HG03064 (cell line): ENCODE results near the gene NDNF.

ENCODE experiments used
- ATAC-seq: cut with Tn5 transposase; IDR thresholded peaks from one replicate; pipeline ENCODE4 v1.9.1; 2021; ENCODE audit warnings: low read depth; ENCODE audit not compliant: unreplicated experiment

Gene NDNF, protein sequence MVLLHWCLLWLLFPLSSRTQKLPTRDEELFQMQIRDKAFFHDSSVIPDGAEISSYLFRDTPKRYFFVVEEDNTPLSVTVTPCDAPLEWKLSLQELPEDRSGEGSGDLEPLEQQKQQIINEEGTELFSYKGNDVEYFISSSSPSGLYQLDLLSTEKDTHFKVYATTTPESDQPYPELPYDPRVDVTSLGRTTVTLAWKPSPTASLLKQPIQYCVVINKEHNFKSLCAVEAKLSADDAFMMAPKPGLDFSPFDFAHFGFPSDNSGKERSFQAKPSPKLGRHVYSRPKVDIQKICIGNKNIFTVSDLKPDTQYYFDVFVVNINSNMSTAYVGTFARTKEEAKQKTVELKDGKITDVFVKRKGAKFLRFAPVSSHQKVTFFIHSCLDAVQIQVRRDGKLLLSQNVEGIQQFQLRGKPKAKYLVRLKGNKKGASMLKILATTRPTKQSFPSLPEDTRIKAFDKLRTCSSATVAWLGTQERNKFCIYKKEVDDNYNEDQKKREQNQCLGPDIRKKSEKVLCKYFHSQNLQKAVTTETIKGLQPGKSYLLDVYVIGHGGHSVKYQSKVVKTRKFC

DNA sequence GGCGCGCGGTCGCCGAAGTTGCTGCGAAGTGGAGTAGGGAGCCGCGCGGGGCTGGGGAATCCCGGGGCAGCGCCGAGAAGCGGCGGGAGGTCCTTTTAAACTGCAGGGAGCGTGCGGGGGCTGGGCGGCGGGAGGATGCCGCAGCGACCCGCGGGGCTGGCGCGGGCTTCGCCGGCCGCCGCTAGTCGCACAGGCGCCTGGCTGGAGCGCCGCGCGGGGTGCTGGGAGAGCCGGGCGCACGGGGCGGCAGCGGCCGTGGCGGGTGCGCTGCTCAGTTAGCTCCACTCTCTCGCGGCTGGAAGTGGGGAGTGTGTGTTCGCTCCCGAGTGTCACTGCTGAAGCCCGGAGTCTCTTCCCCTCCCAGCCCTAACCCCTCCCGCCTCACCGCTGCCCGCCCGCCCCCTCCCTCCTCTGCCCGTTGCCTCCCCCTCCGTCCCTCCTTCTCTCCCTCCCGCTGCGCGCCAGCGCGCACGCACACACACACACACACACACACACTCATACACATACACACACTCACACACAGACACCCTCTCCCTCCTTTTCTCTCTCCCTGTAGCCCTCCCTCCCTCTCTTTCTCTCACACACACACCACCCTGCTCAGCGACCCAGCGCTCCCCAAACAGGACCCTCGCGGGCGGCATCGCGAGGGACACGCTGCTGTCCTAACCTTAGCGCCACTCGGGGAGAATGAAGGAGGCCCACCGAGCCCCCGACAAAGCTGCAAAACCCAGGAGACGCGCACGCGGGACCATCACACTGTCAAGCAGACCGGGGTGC lies at the start of gene NDNF:
Gene NDNF, minus strand, starts transcription at position 312 of the 780 bp plus-strand sequence. CDS start 26,698 bp downstream, outside the sequence.
- no peak for ATAC-seq

DNA sequence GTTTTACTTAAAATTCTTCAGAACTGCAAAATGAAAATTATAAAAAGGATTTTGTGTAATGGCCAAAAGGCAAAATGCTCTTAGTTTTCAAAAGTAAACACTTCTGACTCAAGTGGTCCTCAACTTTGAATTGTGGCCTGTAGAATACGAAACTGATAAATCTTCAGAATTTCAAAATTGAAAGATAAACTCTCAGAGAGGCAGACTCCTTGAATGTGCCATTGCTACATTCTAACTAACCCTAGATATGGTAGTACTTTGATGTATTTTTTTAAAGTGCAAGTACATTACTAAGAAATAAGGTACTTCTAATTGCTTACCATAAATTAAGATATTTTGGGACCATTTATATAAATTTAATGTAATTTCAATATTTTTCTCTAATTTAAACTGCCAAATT lies 47.4 kb upstream of the NDNF start:
- ATAC-seq, result no peak

DNA sequence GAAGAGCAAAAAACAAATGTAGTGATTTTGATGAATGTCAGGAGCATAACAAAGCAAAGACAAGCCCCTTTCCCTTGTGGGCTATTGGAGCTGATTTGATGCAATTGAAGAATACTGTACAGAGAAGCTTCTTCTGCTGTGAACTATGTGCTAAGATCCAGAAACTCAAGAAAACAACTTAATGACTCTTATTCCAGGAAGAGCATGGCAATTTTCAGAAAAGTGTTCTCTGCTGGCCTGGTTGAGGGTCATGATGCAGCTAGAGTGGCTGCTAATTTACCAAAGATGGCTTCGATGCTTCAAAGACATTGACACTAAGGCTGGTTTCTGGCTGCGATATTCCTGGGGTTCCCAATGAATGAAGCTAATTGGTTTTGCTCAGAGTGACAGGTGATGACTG lies 46.0 kb upstream of the NDNF start:
- no peak for ATAC-seq

DNA sequence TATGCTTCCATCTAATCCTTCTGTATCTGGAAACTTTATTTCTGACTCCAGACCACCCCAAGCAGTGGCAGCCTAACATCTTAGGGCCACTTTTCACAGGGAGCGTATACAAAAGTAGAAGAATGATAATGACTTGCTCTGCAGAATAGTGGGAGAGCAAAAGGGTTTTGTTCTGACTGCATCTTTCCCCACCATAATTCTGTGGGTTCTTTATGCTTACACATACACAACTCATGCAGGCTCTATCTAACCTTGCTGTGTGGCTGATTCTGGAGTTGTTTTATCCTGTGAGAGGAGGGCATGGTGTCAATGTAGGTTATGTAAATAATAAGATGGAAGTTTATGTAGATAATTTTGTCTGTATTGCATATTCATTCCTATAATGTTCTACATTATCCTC lies 42.4 kb upstream of the NDNF start:
- no peak for ATAC-seq

DNA sequence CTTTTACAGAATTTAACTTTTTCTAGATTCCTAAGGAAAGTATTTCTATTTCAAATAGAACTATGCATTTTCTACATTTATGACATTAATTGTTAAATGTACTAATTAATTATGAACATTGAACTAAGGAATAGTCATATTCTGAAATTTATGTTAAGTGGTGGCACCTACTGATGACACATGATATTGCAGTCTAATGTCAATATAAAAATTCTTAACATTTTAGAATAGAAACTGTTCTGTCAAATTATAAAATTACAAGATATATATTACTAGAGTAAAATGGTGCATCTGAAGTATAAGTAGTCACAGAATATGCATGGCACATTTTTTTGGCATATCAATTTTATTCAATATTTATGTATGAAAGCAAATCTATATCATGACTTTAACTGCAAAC lies 40.2 kb upstream of the NDNF start:
- ATAC-seq, result no peak

DNA sequence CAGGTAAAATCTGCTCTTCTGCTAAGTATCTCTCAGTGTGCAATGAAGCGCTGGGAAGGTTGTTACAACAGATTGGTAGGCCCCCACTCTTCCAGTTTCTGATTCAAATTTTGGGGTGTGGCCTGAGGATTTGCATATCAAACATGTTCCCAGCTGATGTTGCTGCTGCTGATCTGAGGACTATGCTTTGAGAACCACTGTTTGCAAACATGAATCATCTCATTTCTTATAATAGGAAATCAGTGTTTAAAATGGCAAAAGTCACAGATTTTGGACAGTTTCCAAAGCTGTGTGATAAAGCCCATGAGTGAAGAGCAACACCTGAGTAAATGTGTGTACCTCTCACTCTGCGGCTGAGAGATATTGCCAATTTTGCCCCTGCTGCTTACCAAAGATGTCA lies 36.2 kb upstream of the NDNF start:
- no peak for ATAC-seq

DNA sequence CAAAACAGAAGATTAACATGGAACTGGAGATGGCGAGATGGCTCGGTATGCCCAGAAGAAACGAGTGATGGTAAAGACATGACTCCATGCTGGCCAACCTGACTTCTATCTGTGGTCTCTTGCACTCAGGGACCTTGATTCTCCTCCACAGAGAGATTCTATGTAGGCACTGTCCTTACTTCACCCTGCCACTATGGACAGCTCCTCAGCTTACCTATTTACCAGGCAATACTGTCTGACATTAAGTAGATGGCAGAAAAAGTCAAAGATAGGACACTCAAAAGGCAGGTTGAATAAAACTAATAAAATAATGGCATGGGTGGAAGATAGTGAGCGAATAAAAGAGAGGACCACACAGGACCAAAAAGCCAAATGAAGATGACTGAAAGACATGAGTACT lies 35.2 kb upstream of the NDNF start:
- no peak for ATAC-seq

DNA sequence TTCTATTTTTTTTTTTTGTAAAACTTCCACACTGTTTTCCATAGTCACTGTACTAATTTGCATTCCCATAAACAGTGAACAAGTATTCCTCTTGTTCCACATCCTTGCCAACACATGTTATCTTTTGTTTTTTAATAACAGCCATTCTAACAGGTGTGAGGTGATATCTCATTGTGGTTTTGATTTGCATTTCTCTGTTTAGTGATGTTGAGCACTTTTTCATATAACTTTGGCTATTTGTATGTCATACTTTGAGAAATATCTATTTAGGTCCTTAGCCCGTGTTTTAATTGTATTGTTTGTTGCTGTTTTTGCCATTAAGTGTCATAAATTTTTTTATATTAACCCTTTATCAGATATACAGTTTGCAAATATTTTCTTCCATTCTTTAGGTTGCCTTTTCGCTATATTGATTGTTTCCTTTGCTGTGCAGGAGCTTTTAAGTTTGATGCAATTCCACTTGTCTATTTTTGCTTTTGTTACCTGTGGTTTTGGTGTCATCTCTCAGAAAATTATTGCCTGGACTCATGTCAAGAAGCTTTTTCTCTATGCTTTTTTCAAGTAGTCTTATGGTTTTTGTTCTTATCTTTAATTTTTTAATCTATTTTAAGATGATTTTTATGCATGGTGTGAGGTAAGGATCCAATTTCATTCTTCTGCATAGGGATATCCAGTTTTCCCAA lies 27.9 kb upstream of the NDNF start:
- no peak for ATAC-seq

DNA sequence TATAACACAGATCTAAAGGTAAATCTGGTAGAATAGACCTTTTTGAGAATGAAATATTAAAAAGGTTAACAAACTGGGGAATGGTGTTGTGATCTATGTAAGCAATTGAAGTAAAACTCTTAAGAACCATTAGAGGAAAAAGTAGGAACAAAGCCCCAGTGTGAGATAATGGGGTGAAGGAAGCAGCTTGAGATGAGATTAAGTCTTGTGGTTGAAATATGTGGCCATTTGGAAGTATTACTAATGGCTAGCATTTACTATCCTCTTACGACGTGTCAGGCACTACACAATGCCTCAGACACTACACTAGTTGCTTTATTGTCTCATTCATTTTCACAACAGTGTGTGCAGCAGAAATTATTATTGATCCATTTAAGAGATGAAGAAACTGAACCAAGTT lies 25.9 kb upstream of the NDNF start:
- no peak for ATAC-seq

DNA sequence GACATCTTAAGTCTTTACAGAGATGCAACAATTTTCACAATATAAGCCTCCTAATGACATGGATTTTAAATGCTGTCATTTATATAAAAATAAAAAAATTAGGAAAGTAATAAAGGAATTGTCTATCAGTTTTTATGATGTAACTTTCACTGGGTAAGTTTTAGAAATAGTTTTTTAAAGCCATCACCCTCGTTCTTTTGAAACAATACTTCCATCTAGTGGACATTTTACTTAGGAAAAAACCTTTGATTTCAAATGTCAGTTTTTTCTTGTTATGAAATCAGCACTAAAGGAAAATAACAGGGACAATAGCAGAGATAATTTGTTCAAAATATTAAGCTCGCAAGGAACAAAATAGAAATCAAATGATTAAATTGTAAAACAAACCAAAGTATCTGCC lies 24.3 kb upstream of the NDNF start:
- no peak for ATAC-seq

DNA sequence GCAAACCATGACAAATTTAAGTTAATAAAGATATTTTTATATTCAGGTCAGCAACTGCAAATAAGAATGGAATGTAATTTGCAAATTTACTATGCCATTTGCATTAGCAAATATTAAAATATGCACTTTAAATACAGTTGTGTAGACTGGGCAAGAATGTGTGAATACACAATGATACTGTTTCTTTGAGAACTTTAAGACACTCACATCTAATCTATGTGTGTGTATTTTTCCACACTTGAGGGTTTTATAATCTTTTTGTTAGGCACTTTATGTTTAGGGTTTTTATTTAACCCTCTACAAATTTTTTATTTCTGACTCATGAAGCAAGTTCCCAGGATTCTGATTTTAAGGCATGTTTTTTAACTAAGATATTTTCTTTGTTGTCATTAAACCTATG lies 23.9 kb upstream of the NDNF start:
- no peak for ATAC-seq

DNA sequence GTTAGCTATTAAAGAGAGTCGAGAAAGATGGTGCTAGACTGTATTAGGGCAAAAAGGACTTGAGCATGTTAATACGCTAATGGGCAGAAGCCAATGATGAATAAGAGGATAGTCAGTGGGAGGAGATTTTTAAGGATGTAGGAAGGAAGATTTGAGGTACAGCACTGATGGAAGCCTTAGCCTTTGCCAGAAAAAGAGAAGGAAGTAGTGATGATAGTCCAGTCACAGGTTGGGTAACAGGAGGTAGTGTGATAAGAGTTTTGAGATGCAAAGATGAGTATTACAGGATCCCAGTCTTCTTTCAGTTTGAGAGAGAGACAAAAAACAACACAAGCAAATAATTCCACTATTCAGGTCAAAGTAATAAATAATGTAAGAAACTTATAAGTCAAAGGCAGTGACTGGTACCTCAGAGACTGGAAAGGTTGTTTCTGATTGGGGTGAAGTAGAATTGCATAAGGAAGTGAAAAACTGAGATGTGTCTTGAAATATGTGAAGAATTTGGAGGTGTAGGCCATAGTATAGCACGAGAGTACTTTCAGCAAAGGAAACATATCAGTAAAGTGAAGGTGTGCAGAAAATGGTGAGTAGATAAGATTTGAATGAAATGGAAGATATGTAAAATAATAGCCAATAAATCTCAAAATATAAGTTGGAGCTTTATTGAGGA lies 22.1 kb upstream of the NDNF start:
- ATAC-seq, result no peak

DNA sequence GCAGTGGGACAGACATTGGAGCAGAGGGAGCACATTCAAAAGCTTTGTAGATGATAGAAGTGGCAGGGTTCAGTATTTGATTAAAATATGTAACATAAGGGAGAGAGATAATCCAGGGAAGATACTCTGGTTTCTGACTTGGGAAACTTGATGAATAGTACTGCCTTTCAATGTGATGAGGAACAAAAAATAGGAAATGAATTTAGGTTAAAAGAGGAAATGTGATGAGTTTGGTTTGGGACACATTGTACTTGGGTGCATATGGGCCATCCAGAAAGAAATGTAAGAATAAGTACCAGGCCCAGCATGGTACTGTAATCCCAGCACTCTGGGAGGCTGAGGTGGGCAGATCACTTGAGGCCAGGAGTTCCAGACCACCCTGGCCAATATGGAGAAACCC lies 20.9 kb upstream of the NDNF start:
- no peak for ATAC-seq

DNA sequence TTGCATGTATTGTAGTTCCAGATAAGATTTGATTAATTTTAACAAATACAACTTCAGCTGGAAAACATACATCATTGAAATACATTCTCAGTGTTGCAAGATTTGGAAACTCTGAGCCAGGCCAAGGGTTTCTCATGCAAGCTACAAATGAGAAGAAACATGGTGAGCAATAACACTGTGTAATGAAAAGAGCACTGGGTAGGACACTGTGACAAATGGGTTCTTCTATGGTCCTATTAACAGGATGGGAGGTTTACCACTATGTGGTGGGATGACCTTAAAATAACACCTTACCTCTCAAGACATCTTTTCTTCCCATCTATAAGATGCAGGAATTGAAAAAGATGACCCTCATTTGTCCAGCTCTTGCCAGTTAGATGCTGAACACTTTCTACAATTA lies 19.6 kb upstream of the NDNF start:
- ATAC-seq, result no peak

DNA sequence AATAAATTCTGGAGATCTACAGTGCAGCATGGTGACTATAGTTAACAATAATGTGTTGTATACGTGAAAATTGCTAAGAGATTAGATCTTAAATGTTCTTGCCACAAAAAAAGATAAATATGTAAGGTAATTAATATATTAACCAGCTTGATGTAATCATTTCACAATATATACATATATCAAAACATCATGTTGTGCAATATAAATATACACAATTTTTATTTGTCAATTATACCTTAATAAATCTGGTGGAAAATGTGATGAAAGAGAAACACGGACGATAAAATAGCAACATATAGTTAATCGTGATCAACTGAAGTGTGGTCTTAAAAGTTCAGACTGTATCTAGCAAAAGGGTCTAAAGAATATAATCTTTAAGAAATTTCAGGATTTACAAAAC lies 16.5 kb upstream of the NDNF start:
- no peak for ATAC-seq

DNA sequence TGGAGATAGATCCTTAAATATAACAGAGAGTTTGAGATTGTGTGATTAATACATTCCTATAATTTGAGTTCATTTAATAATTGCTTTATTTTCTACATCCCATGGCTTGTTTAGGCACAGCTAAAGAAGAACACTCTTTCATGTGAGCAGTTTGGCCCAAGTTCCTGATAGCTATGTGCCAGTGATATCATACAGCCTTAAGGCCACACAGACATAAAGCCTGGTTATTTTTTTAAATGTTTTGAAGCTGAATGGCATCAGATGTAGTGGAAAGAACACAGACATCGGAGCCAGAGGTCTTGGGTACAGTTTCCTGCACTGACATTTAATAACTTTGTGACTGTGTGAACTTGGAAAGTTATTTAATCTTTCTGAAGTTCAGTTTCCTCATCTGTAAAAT lies 7.0 kb upstream of the NDNF start:
- ATAC-seq, result no peak

DNA sequence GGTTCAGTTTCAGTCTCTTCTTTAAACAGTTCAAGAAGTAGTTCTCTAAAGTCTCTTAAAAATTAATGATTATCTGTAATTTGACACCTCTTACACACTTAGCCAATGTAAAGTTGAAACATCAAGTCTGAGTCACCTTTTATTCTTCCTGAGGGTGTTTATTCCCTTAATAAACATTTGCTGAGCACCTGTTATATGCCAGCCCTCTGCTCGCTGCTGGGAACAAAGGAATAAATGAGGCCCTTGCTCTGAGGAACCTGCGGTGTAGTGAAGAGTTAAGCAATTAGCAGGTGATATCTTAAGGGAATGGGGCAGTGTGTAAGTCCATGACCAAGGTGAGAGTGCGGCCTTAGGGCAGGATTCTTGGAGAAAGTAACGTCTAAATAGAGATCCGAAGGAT lies 5.2 kb upstream of the NDNF start:
- ATAC-seq, result no peak

DNA sequence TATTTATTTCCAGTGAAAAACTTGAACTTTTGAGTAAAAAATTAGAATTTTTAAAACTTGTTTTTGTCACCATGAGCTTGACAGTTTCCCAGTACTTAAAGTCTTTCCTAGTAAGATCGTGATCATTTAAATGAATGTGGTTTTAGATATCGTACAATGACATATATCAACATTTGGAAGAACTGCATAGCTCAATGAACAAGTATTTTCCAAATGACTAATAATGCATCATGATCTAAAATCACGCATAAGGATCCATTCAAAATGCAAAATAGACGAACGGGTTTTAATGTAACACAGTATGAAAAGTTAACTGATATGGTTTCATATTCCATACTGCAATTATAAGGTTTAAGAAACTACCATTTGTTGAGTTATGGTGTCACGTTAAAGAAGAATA lies 4.1 kb upstream of the NDNF start:
- ATAC-seq, result no peak

DNA sequence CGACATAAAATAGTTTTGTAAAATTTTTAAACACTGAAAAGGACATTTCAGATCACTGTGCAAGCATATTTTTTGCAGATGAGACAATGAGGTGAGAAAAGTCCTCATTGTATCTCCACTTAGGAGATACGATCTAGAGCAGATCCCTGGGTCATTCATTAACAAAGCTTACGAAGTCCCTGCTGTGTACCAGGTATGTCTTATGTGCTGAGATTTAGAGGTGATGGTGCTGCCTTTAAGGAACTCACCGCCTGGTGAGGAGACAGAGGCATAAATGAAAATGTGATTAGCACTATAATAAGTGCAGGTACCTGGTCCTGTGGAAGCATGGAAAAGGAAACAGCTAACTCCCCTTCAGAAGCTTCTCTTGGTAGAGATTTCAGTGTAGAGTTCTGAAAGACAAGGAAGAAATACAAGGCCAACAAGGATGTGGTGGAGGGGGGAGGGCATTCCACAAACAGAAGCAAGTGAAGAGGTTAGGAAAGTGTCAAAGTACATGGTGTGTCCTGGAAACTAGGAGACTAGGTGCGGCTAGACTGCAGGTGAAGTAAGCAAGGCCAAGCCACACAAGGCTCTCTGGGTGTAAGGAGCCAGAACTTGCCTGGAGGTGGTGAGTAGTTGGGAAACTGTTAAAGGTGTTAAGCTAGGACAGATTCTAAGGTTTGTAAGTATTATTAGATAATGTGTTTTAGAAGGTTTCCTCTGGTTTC lies 1.5 kb upstream of the NDNF start:
- ATAC-seq, result no peak

DNA sequence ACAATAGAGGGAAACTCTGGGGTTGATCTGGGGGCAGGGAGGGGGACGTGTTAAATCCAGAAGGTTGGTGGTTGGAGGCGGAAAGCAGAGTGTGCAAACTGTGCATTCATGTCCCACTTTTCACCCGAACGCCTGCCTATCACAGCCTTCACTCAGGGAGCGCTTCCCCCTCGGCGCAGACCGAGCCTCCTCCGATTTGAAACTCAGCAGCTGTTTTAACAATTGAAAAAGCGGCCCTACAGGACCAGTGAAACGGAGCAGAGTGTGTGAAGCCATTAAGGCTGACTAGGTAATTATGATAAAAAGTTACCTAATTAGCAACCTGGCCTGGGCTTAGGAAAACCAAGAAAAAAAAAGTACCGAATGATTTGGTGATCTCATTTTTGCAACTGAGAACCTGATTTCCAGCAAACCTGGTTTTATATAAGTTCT lies 685 bp upstream of the NDNF start:
- no peak for ATAC-seq
